Measurements from ENCODE around the gene THBS2.
"Not testable (repeated sequence)": the region's sequence is repeated elsewhere in the genome, so short reads cannot be mapped to it uniquely, and the experiment has no call there.

Gene THBS2

GRCh38 chr6:169253337-169254238 is at the start of gene THBS2:
THBS2 (minus strand) TSS chr6:169253846; CDS start chr6:169250784, 3,062 bp downstream.
- no peak for TF ChIP-seq CTCF (IDR thresholded peaks at IDR 0.05; ENCODE audit: low read depth, low read length, missing control alignments)
- H3K4me3 ChIP-seq (ENCODE audit: low read depth, low read length): peak within 1 kb of the TSS; percentile 37

GRCh38 chr6:169302716-169303115 is 49.1 kb upstream of the THBS2 start:
- no peak overlapping the region for H3K4me3 ChIP-seq (ENCODE audit: low read depth, low read length)

More at GRCh38 chr6:169253337-169254238, at the start of gene THBS2:
- DNase-seq (ENCODE audit: low read depth): peak; percentile 6
- in situ Hi-C loops (cut with HindIII; ENCODE audit: low sequenced_read_pairs): no loop called here

GRCh38 chr6:169302255-169302654 is 48.6 kb upstream of the THBS2 start:
- in situ Hi-C loops (cut with HindIII; ENCODE audit: low sequenced_read_pairs): no loop called here

More at GRCh38 chr6:169302716-169303115, 49.1 kb upstream of the THBS2 start:
- DNase-seq (ENCODE audit: low read depth): no peak
- TF ChIP-seq CTCF (IDR thresholded peaks at IDR 0.05; ENCODE audit: low read depth, low read length, missing control alignments): no peak
- in situ Hi-C loops (cut with HindIII; ENCODE audit: low sequenced_read_pairs): no loop called here

GRCh38 chr6:169300916-169301315 is 47.3 kb upstream of the THBS2 start:
- H3K4me3 ChIP-seq (ENCODE audit: low read depth, low read length): no peak overlapping the region
- no peak for TF ChIP-seq CTCF (IDR thresholded peaks at IDR 0.05; ENCODE audit: low read depth, low read length, missing control alignments)
- in situ Hi-C loops (cut with HindIII; ENCODE audit: low sequenced_read_pairs): no loop called here
- DNase-seq (ENCODE audit: low read depth): no peak

More at GRCh38 chr6:169302255-169302654, 48.6 kb upstream of the THBS2 start:
- TF ChIP-seq CTCF (IDR thresholded peaks at IDR 0.05; ENCODE audit: low read depth, low read length, missing control alignments): no peak
- no peak overlapping the region for H3K4me3 ChIP-seq (ENCODE audit: low read depth, low read length)
- no peak for DNase-seq (ENCODE audit: low read depth)

- in situ Hi-C loops (cut with HindIII; ENCODE audit: low sequenced_read_pairs); H3K4me3 ChIP-seq (ENCODE audit: low read depth, low read length); DNase-seq (ENCODE audit: low read depth): not testable (repeated sequence)
These were observed 45.0 kb upstream of the THBS2 start for GRCh38 chr6:169298626-169299025.

- no peak overlapping the region for H3K4me3 ChIP-seq (ENCODE audit: low read depth, low read length)
- in situ Hi-C loops (cut with HindIII; ENCODE audit: low sequenced_read_pairs): no loop called here
- TF ChIP-seq CTCF (IDR thresholded peaks at IDR 0.05; ENCODE audit: low read depth, low read length, missing control alignments): no peak
- DNase-seq (ENCODE audit: low read depth): no peak
These were observed 43.0 kb upstream of the THBS2 start for GRCh38 chr6:169296622-169297021.

GRCh38 chr6:169296170-169296569 is 42.5 kb upstream of the THBS2 start:
- in situ Hi-C loops (cut with HindIII; ENCODE audit: low sequenced_read_pairs): no loop called here

More at GRCh38 chr6:169296170-169296569, 42.5 kb upstream of the THBS2 start:
- TF ChIP-seq CTCF (IDR thresholded peaks at IDR 0.05; ENCODE audit: low read depth, low read length, missing control alignments): no peak
- no peak overlapping the region for H3K4me3 ChIP-seq (ENCODE audit: low read depth, low read length)
- no peak for DNase-seq (ENCODE audit: low read depth)

Data from astrocyte of the cerebellum (primary cell).